Thyroid gland (tissue), 4 donors: ENCODE measurements around the gene TMEM167A. TPM values are rescaled to one million over a fixed set of nuclear protein-coding genes. Genes with fewer than 3 reads are reported as not detected.

Source experiments
- DNase-seq, 2 donors: peaks; one replicate each; pipeline ENCODE4 v3.0.0-alpha.2; 2019
- H3K27ac ChIP-seq, 3 donors: fragments of 200-600 bp; sonication (generic); 1 replicate in 2 of 3; 2 replicates in 1 of 3; pipeline ENCODE4 v1.5.1; 2016 to 2019; ENCODE audit warnings: mild to moderate bottlenecking in 1 of 3, moderate library complexity in 1 of 3
- H3K27me3 ChIP-seq: fragments of 200-600 bp; sonication (generic); one replicate; pipeline ENCODE4 v1.5.1; 2019
- H3K36me3 ChIP-seq, 2 donors: fragments of 200-600 bp; sonication (generic); one replicate each; pipeline ENCODE4 v1.5.1; 2016 to 2019
- H3K4me1 ChIP-seq, 2 donors: fragments of 200-600 bp; sonication (generic); one replicate each; pipeline ENCODE4 v1.5.1; 2017 to 2019
- H3K4me3 ChIP-seq, 3 donors: fragments of 200-600 bp; sonication (generic); replicated peaks in 1 of 3; 1 replicate in 2 of 3; 2 replicates in 1 of 3; pipeline ENCODE4 v1.5.1; 2016; ENCODE audit warnings: mild to moderate bottlenecking in 1 of 3
- H3K9me3 ChIP-seq: fragments of 200-600 bp; sonication (generic); one replicate; pipeline ENCODE4 v1.5.1; 2017
- POLR2A ChIP-seq, 2 donors: fragments of 450-650 bp; IDR thresholded peaks; one replicate each; pipeline ENCODE4 v1.6.1; 2017; ENCODE audit warnings: antibody characterized with exemption in 2 of 2, mild to moderate bottlenecking in 2 of 2, moderate library complexity in 1 of 2
- WGBS, 2 donors: methylation state at CpG; one replicate each; pipeline ENCODE4 v1.1.5; 2017; 5-methylcytosine and 5-hydroxymethylcytosine counted together
- intact Hi-C: fragments of 100-400 bp; cut with DNase I; formaldehyde crosslinking; loops from one replicate; pipeline ENCODE4 v1.15.1; 2023
- total RNA-seq, 4 donors: library from RNA; depleted of rRNA; stranded (reverse); fragments of >200 nt; gene quantifications; one replicate each; pipeline ENCODE4 v1.2.3, GENCODE V29; 2016
- TF ChIP-seq, protein P1 (sequence below), 6 experiments: fragments of 200-600 bp in 3 of 6; fragments of 450-650 bp in 3 of 6; sonication (generic) in 3 of 6; IDR thresholded peaks; one replicate each; pipeline ENCODE4 v1.5.1; 2016 to 2019; ENCODE audit warnings: antibody characterized with exemption in 6 of 6, mild to moderate bottlenecking in 2 of 6, inconsistent platforms in 1 of 6, moderate library complexity in 1 of 6

The TMEM167A gene
- total RNA-seq, 4 donors from 2014 or later = 38.2 to 51.1 (median 49.2) TPM

DNA sequence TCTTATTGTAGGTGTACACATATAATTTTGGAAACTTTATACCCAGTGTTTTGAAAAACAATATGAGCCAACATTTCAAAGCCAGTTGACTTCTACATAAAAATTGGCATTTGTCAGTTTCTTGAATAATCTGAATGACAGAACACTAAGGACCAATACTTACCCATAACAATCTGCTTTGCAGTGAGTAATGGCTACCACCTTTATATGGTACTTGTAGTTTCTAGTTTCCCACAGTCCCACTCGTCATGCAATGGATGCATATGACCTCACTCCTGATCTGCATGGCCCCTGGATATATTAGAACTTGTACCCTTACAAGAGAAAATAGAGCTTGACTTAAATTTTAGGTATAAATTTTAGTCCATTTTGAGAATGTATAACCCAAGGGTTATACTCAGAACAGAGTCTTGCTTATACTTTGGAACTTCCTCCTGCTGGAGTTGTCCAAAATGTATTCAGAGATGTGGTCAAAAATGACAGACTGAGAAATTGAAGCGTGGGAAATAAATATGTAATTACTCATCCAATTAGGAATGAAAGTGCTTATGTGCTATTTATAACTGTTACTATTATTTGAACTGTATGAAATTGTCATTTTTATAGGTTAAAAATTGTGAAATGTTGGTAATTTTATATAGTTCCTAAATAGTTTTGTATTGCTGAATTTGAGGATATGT lies 19.6 kb upstream of the TMEM167A start:
- no peak overlapping the region for H3K4me3 ChIP-seq
- intact Hi-C loops = no loop called here
- WGBS, 2 donors = 91 to 93% methylated on average over 2 of the region's 2 CpGs
- DNase-seq = no peak
- no peaks in the 10 kb centered on the region for H3K36me3 ChIP-seq
- no peaks in the 10 kb centered on the region for H3K4me1 ChIP-seq
- H3K9me3 ChIP-seq = no peaks in the 10 kb centered on the region
- no peak overlapping the region for H3K27ac ChIP-seq
- H3K27me3 ChIP-seq = no peaks in the 10 kb centered on the region
- TF ChIP-seq POLR2A (IDR thresholded peaks at IDR 0.05) = no peak
- TF ChIP-seq, protein P1, sequence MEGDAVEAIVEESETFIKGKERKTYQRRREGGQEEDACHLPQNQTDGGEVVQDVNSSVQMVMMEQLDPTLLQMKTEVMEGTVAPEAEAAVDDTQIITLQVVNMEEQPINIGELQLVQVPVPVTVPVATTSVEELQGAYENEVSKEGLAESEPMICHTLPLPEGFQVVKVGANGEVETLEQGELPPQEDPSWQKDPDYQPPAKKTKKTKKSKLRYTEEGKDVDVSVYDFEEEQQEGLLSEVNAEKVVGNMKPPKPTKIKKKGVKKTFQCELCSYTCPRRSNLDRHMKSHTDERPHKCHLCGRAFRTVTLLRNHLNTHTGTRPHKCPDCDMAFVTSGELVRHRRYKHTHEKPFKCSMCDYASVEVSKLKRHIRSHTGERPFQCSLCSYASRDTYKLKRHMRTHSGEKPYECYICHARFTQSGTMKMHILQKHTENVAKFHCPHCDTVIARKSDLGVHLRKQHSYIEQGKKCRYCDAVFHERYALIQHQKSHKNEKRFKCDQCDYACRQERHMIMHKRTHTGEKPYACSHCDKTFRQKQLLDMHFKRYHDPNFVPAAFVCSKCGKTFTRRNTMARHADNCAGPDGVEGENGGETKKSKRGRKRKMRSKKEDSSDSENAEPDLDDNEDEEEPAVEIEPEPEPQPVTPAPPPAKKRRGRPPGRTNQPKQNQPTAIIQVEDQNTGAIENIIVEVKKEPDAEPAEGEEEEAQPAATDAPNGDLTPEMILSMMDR (IDR thresholded peaks at IDR 0.05) = no peak

DNA sequence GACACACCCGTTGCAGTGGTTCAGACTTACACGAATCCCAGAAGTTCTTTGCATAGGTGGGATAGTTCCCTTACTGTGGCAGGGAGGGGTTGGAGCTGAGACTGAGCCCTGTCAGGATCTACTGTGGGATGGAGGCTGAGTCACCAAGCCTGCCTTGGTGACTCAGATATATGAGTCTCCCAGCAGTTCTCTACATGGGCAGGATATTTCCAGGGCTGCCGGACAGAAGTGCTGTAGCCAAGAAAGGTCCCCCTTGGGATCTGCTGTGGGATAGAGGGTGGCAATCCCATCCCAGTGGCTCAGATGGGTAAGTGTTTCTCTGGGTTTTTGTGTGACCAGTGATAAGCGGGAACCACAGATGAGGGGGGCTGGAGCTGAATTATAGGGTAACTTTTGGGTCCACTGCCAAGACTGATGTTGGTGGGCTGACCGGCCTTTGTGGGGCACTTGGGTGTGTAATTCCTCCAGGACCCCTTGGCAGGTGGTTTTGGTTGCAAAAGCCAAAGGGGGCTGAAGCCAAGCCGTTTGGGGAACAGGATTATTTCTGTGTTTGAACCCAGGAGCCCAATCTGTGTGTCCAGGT lies 18.9 kb upstream of the TMEM167A start:
- Histone ChIP-seq H3K4me1 (no peaks in the 10 kb centered on the region), H3K9me3 (no peaks in the 10 kb centered on the region), H3K36me3 (no peaks in the 10 kb centered on the region), H3K27ac (no peak overlapping the region), H3K27me3 (no peaks in the 10 kb centered on the region), H3K4me3 (no peak overlapping the region)
- intact Hi-C loops = no loop called here
- no peak for DNase-seq
- no peak for TF ChIP-seq POLR2A (IDR thresholded peaks at IDR 0.05)
- TF ChIP-seq, protein P1 (IDR thresholded peaks at IDR 0.05) = no peak
- WGBS, 2 donors = 75 to 98% methylated on average over 5 to 6 of the region's 6 CpGs

DNA sequence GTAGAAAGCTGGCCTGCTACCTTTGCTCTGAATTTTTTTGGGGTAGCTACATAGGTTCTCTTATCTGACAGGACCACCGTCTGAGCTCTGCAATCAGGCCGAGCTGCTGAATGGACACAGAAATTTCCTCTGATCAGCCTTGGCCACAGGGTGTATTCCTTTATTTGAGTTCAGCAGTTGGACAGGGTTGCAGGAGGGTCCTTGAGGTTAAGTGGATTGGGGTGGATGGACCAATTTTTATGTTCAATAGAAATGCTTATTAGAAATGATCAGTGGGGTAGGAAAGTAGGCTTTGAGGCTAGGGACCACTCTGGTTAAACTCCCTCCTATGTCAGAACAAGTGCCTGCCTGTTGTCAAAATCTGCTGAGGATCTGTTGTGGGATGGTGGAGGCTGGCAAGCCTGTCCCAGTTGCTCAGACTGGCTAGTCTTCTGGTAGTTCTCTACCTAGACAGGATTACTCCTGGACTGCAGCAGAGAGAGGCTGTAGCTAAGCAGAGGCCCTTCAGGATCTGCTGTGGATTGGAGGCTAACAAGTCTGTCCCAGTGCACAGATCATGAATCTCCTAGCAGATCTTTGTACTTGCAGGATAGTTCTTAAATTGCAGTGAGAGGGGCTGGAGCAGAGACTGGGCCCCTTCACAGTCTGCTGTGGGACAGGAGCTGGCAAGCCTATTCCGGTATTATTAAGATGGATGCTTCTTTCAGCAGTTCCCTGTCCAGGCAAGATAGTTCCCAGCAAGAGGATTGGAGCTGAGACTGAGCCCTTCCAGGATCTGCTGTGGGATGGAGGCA lies 18.2 kb upstream of the TMEM167A start:
- 91 to 93% methylated on average over 3 of the region's 3 CpGs for WGBS, 2 donors
- DNase-seq = no peak
- Histone ChIP-seq H3K9me3 (no peaks in the 10 kb centered on the region), H3K27ac (no peak overlapping the region), H3K4me3 (no peak overlapping the region), H3K27me3 (no peaks in the 10 kb centered on the region), H3K36me3 (no peaks in the 10 kb centered on the region), H3K4me1 (no peaks in the 10 kb centered on the region)
- no peak for TF ChIP-seq POLR2A (IDR thresholded peaks at IDR 0.05)
- TF ChIP-seq, protein P1 (IDR thresholded peaks at IDR 0.05) = no peak
- intact Hi-C loops = no loop called here

DNA sequence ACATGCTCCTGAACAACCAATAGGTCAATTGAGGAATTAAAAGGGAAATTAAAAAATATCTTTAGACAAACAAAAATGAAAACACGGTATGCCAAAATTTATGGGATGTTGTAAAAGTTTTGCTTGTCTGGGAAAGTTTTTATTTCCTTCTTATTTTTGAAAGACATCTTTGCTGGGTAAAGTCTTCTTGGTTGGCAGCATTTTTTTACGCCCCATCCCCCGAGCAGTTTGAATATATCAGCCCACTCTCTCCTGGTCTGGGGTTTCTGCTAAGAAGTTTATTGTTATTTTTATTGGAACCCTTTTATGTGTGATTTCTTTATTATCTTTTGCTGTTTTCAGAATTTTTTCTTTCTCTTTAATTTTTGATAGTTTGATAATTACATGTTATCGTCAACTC lies 16.5 kb upstream of the TMEM167A start:
- Histone ChIP-seq H3K36me3 (no peaks in the 10 kb centered on the region), H3K9me3 (no peaks in the 10 kb centered on the region), H3K4me3 (no peak overlapping the region), H3K27me3 (no peaks in the 10 kb centered on the region), H3K4me1 (no peaks in the 10 kb centered on the region), H3K27ac (no peak overlapping the region)
- intact Hi-C loops = no loop called here
- DNase-seq = no peak
- WGBS, 2 donors = 97% methylated on average over 4 of the region's 4 CpGs
- no peak for TF ChIP-seq POLR2A (IDR thresholded peaks at IDR 0.05)
- TF ChIP-seq, protein P1 (IDR thresholded peaks at IDR 0.05) = no peak

DNA sequence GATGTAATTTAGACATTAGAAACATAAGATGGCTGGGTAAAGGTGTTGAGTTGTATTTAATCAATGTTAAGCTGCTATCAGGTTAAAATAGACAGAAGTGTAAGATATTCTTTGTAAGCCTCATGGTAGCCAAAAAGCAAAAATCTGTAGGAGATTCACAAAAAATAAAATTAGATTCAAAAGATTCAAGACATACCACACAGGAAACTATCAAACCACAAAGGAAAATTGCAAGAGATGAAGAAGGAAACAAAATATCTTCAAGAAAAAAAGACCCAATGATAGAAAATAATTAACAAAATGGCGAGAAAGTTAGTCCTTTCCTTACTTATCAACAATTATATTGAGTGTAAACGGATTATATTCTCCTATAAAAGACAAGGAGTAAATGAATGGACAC lies 15.4 kb upstream of the TMEM167A start:
- DNase-seq = no peak

More for the DNA sequence above, 15.4 kb upstream of the TMEM167A start:
- no peak overlapping the region for H3K27ac ChIP-seq
- TF ChIP-seq, protein P1 (IDR thresholded peaks at IDR 0.05) = no peak
- no peak for TF ChIP-seq POLR2A (IDR thresholded peaks at IDR 0.05)
- H3K9me3 ChIP-seq = no peaks in the 10 kb centered on the region
- WGBS, 2 donors = 89 to 95% methylated on average over 2 of the region's 2 CpGs
- no peaks in the 10 kb centered on the region for H3K27me3 ChIP-seq
- H3K4me3 ChIP-seq = no peak overlapping the region
- intact Hi-C loops = no loop called here
- no peaks in the 10 kb centered on the region for H3K4me1 ChIP-seq
- H3K36me3 ChIP-seq = no peaks in the 10 kb centered on the region
